K562 (cell line): Measurements from ENCODE around the gene TNFAIP3. TPM values are rescaled to one million over a fixed set of nuclear protein-coding genes. Genes with fewer than 3 reads are reported as not detected.

Experiments
- ATAC-seq: fragments of 200-7000 bp; cut with Tn5 transposase; 3 replicates; pipeline ENCODE4 v1.9.1; 2020; ENCODE audit warnings: moderate library complexity
- BruUV-seq: library from RNA; stranded (reverse); fragments of 400-500 nt; replicated peaks from 2 replicates; lab custom pipeline; 2021; lab: Mats Ljungman, UMichigan
- CTCF ChIA-PET: fragments of 300-600 bp; formaldehyde crosslinking; extraction: SDS; loops from one replicate; lab custom pipeline; 2021; ENCODE audit warnings: low intra/inter-chr PET ratio; lab: Yijun Ruan, JAX
- POLR2A ChIA-PET: fragments of 300-600, 350-650 bp; sonication (Branson Sonifier 250); formaldehyde crosslinking; extraction: SDS; loops from one replicate; lab custom pipeline; 2021; ENCODE audit warnings: antibody characterized with exemption, inconsistent platforms; lab: Yijun Ruan, JAX
- DNase-seq, 4 experiments: peaks; one replicate each; pipeline versions ENCODE4 v3.0.0 to v3.0.0-alpha.2; 2011 to 2018; ENCODE audit warnings: low spot score in 3 of 4, mixed read lengths in 3 of 4; ENCODE audit errors: extremely low read depth in 1 of 4
- FAIRE-seq: peaks from 2 replicates; lab custom pipeline; 2011; peaks lifted over from hg19 to GRCh38; lab: Jason Lieb, UNC
- H2AFZ ChIP-seq: 2 replicates; pipeline ENCODE4 v1.6.0; 2011; ENCODE audit warnings: low read depth, low read length, control low read depth, inconsistent platforms
- H3K27ac ChIP-seq: fragments of 200-600 bp; 3 replicates; pipeline ENCODE4 v1.8.0; 2011; ENCODE audit warnings: low read depth, mild to moderate bottlenecking, control low read depth, inconsistent platforms, low read length, moderate library complexity, mixed read lengths; ENCODE audit errors: extremely low read depth
- H3K27me3 ChIP-seq, 2 experiments: fragments of 300-600 bp in 1 of 2; 2 replicates in 1 of 2; 3 replicates in 1 of 2; pipeline versions ENCODE4 v1.6.0 to v1.8.0; 2011; ENCODE audit warnings: inconsistent platforms in 2 of 2, low read length in 2 of 2, mild to moderate bottlenecking in 1 of 2, mixed read lengths in 1 of 2, moderate library complexity in 1 of 2; ENCODE audit not compliant: control insufficient read depth in 2 of 2, insufficient read depth in 2 of 2
- H3K36me3 ChIP-seq: fragments of 300-600 bp; 3 replicates; pipeline ENCODE4 v1.8.0; 2011; ENCODE audit warnings: mild to moderate bottlenecking, low read length, inconsistent platforms; ENCODE audit not compliant: control insufficient read depth, insufficient read depth
- H3K4me1 ChIP-seq, 2 experiments: fragments of 200-600 bp in 1 of 2; replicated peaks in 1 of 2; 2 replicates in 1 of 2; 3 replicates in 1 of 2; pipeline versions ENCODE4 v1.5.1 to v1.8.0; 2011; ENCODE audit warnings: inconsistent platforms in 2 of 2, low read length in 2 of 2, mild to moderate bottlenecking in 1 of 2, mixed read lengths in 1 of 2, moderate library complexity in 1 of 2; ENCODE audit not compliant: control insufficient read depth in 2 of 2, insufficient read depth in 2 of 2
- H3K4me2 ChIP-seq: 2 replicates; pipeline ENCODE4 v1.6.1; 2011; ENCODE audit warnings: low read length, control low read depth, inconsistent platforms, mixed read lengths; ENCODE audit not compliant: insufficient read depth
- H3K4me3 ChIP-seq: fragments of 200-600 bp; sonication (generic), shearing (Covaris generic); 2 replicates; pipeline ENCODE4 v1.5.1; 2016; ENCODE audit warnings: control low read depth, inconsistent platforms
- H3K79me2 ChIP-seq: fragments of 200-600 bp; 3 replicates; pipeline ENCODE4 v1.8.0; 2011; ENCODE audit warnings: low read length, inconsistent platforms; ENCODE audit not compliant: control insufficient read depth, insufficient read depth
- H3K9ac ChIP-seq, 2 experiments: 2 replicates each; pipeline versions ENCODE4 v1.6.0 to v1.6.1; 2011; ENCODE audit warnings: low read depth in 2 of 2, low read length in 2 of 2, control low read depth in 1 of 2, inconsistent platforms in 1 of 2, mild to moderate bottlenecking in 1 of 2, mixed read lengths in 1 of 2; ENCODE audit not compliant: insufficient read depth in 1 of 2
- H3K9me1 ChIP-seq: one replicate; pipeline ENCODE4 v1.6.0; 2011; ENCODE audit warnings: inconsistent platforms, mild to moderate bottlenecking, low read length, moderate library complexity; ENCODE audit not compliant: control insufficient read depth, insufficient read depth
- H3K9me3 ChIP-seq: replicated peaks from 2 replicates; pipeline ENCODE4 v1.5.1; 2011; ENCODE audit warnings: low read depth, low read length, inconsistent platforms; ENCODE audit not compliant: control insufficient read depth, insufficient read depth
- H4K20me1 ChIP-seq: replicated peaks from 2 replicates; pipeline ENCODE4 v1.6.1; 2011; ENCODE audit warnings: low read length, inconsistent platforms, mixed read lengths; ENCODE audit not compliant: control insufficient read depth, insufficient read depth
- C11orf30 ChIP-seq: fragments of 450-650 bp; IDR thresholded peaks from 2 replicates; pipeline ENCODE4 v1.6.1; 2016; ENCODE audit warnings: low read depth, mild to moderate bottlenecking
- E2F6 ChIP-seq, 2 experiments: IDR thresholded peaks; 2 replicates each; pipeline ENCODE4 v1.6.1; 2011; ENCODE audit warnings: borderline replicate concordance in 1 of 2, control low read depth in 1 of 2, low read depth in 1 of 2, low read length in 1 of 2, mild to moderate bottlenecking in 1 of 2, mixed read lengths in 1 of 2, moderate library complexity in 1 of 2; ENCODE audit not compliant: insufficient read depth in 1 of 2, insufficient read length in 1 of 2, poor library complexity in 1 of 2, severe bottlenecking in 1 of 2; ENCODE audit errors: extremely low read depth in 1 of 2
- MECOM ChIP-seq: fragments of 250-450 bp; sonication (Bioruptor Pico); IDR thresholded peaks from 2 replicates; pipeline ENCODE4 v1.8.0; 2022; ENCODE audit warnings: inconsistent platforms
- TBP ChIP-seq: optimal IDR thresholded peaks from 2 replicates; pipeline ENCODE3; 2011; ENCODE audit warnings: low read depth, low read length, improper control_type of control experiment
- TRIM24 ChIP-seq, 2 experiments: fragments of 450-650 bp; IDR thresholded peaks; 2 replicates each; pipeline ENCODE4 v1.6.1; 2016
- UBTF ChIP-seq, 2 experiments: IDR thresholded peaks; 2 replicates each; pipeline ENCODE4 v1.6.1; 2012; ENCODE audit warnings: improper control_type of control experiment in 2 of 2, low read depth in 2 of 2, low read length in 2 of 2, borderline replicate concordance in 1 of 2
- ZNF197 ChIP-seq: fragments of 200-800 bp; sonication (Bioruptor generic); IDR thresholded peaks from 2 replicates; pipeline ENCODE4 v1.6.1; 2016; ENCODE audit warnings: low read depth, missing genetic modification characterization, missing compliant biosample characterization
- ZNF316 ChIP-seq: fragments of 450-650 bp; IDR thresholded peaks from 2 replicates; pipeline ENCODE4 v1.6.1; 2016
- ZNF717 ChIP-seq: fragments of 250-450 bp; sonication (Bioruptor Pico); IDR thresholded peaks from 2 replicates; pipeline ENCODE4 v1.5.0; 2021
- WGBS: fragments of 100-300 bp; shearing (Covaris generic); methylation state at CpG from one replicate; pipeline ENCODE4 v1.1.6; 2016; ENCODE audit warnings: low coverage, mixed read lengths; ENCODE audit not compliant: insufficient coverage; ENCODE audit errors: missing lambda C conversion rate; 5-methylcytosine and 5-hydroxymethylcytosine counted together
- in situ Hi-C: fragments of 300-500 bp; cut with MboI; formaldehyde crosslinking; loops from 4 replicates; pipeline ENCODE4 v1.15.0; 2018; ENCODE audit warnings: inconsistent platforms, mixed read lengths
- intact Hi-C: fragments of 100-400 bp; cut with micrococcal nuclease; formaldehyde crosslinking; loops from 2 replicates; pipeline ENCODE4 v1.14.2; 2022
- polyA plus RNA-seq, 8 experiments: library from polyadenylated mRNA; depleted of rRNA in 4 of 8; stranded (reverse) in 5 of 8; unstranded in 3 of 8; fragments of >200 nt; fragmentation: Nextera tagmentation in 2 of 8; fragmentation: Illumina TruSeq in 1 of 8; extraction: Ambion mirVana in 2 of 8; extraction: Trizol in 1 of 8; gene quantifications; 2 replicates each; pipeline versions ENCODE4 v1.2.1 to v1.2.3, GENCODE V29; 2011 to 2014; ENCODE audit warnings: inconsistent platforms in 1 of 8, missing spikeins in 1 of 8
- total RNA-seq, 7 experiments: library from RNA; depleted of rRNA in 6 of 7; stranded (reverse); fragments of >200 nt in 6 of 7; fragmentation: Illumina TruSeq in 2 of 7; extraction: Trizol in 2 of 7; gene quantifications; 2 replicates each; pipeline versions ENCODE4 v1.2.1 to v1.2.3, GENCODE V29; 2011 to 2021; ENCODE audit warnings: low replicate concordance in 1 of 7
- TF ChIP-seq, protein P1 (sequence below): fragments of 250-450 bp; sonication (Bioruptor Pico); IDR thresholded peaks from 2 replicates; pipeline ENCODE4 v1.5.0; 2021; ENCODE audit warnings: mild to moderate bottlenecking, moderate library complexity

TNFAIP3 gene
- total and polyA plus RNA-seq, 9 of the 15 experiments (the other 6 are each of a cell fraction or from before 2014, with no cell fraction given) = 0.79 to 17.0 (median 6.4) TPM

- TF ChIP-seq E2F6 (IDR thresholded peaks at IDR 0.05; ENCODE audit: borderline replicate concordance in 1 of 2, extremely low read depth in 1 of 2, insufficient read depth in 1 of 2, insufficient read length in 1 of 2, low read depth in 1 of 2, low read length in 1 of 2, poor library complexity in 1 of 2, severe bottlenecking in 1 of 2) = no peak
- TF ChIP-seq TRIM24 (IDR thresholded peaks at IDR 0.05) = peak in 1 of 2 experiments; percentile 65; a peak in 2 of 4 replicates
These were observed 34.9 kb upstream of the TNFAIP3 start (continued) for GRCh38 chr6:137832110-137832509.

- CTCF ChIA-PET = no interaction called here
- no peak for ATAC-seq
- 64% methylated on average over 3 of the region's 3 CpGs for WGBS
- no peak for DNase-seq
- Histone ChIP-seq H3K4me1 (peaks cover under 1 to 17% of the 10 kb centered on the region in 2 experiments; a peak in 2 of 5 replicates), H3K27me3 (no peaks in the 10 kb centered on the region), H3K27ac (no peak overlapping the region), H3K36me3 (no peaks in the 10 kb centered on the region), H3K4me2 (no peak overlapping the region), H3K9me1 (no peaks in the 10 kb centered on the region), H3K4me3 (no peak overlapping the region), H3K79me2 (no peaks in the 10 kb centered on the region), H2AFZ (no peak overlapping the region), H4K20me1 (no peaks in the 10 kb centered on the region), H3K9ac (no peak overlapping the region), H3K9me3 (no peaks in the 10 kb centered on the region; the same call in 1 of the 2 replicates)
- TF ChIP-seq TBP (no peak), ZNF316 (peak; percentile 71), ZNF717 (CRISPR knock-in tag) (no peak), UBTF (IDR thresholded peaks at IDR 0.05; ENCODE audit: borderline replicate concordance in 1 of 2, low read depth in 2 of 2, low read length in 2 of 2) (no peak), MECOM (CRISPR knock-in tag) (no peak), ZNF197 (CRISPR knock-in tag) (no peak), C11orf30 (peak; percentile 61)
- TF ChIP-seq, protein P1, sequence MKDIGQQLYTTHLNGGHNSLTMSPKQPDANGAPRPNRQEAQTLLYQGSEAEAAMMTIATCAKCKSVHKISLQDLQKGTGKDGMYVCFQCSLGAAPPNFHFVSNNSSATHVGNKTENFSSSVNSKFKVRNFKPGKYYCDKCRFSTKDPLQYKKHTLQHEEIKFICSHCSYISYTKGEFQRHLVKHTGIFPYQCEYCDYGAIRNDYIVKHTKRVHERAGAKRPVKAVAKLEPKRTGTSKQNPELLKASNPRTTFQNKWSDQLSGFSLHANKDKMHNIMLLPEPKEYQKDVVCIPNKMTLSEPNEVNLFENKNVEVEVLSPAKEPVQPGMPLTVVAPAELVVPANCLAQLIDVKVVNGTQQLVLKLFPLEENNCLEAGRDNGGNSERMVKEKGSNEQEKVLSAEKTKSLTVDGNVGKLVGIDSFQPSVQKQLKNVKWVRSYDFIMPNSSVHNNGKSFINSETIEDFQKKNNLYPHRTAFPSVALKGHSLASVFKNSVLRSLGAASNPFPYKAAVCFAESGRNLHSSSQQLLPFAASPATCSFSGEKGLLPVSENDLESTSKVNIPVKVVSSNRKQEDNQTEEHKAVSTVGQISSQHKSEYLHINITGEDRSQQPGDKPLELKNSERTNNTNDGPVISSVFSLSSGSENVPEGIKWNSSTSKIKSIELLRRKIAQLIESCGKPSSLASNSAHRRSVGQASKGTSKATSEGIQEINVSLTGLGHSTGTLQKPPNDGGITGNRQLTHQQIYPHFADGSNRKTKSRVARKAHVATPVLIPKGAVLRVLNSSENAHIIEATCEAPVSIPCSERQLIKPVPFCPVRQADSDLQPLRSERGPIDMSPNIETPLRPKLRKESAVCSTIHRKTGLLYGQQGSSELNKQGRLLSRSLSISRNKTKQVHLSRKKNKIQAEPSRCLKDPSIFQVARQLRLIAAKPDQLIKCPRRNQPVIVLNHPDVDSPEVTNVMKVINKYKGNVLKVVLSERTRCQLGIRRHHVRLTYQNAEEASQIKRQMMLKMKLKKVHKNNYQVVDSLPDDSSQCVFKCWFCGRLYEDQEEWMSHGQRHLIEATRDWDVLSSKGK = no peak
- FAIRE-seq = no peak
- in situ Hi-C loops (no loop called here), intact Hi-C loops (no loop called here)
- no TSS peak for BruUV-seq
- POLR2A ChIA-PET = no interaction called here
These were observed 32.6 kb upstream of the TNFAIP3 start for GRCh38 chr6:137834508-137834907.
